Occipital lobe (tissue), 2 donors: ENCODE results near the gene PEPD. TPM values are rescaled to one million over a fixed set of nuclear protein-coding genes. Genes with fewer than 3 reads are reported as not detected.

Source experiments
- DNase-seq: peaks from one replicate; lab custom pipeline; 2025; lab: John Stamatoyannopoulos, UW
- total RNA-seq: library from RNA; depleted of rRNA; stranded (reverse); fragments of >200 nt; gene quantifications from one replicate; pipeline ENCODE4 v1.2.3, GENCODE V29; 2014

PEPD gene
- total RNA-seq, 1 donor from 2014 or later, result 21.5 TPM

GRCh38 chr19:33386361-33386858 lies 135.2 kb downstream of the PEPD start:
- no peak for DNase-seq

- DNase-seq, result peak; percentile 41
Observed at GRCh38 chr19:33385956-33386355, 135.6 kb downstream of the PEPD start.

- no peak for DNase-seq
Observed at GRCh38 chr19:33384983-33385382, 136.6 kb downstream of the PEPD start.

DNA sequence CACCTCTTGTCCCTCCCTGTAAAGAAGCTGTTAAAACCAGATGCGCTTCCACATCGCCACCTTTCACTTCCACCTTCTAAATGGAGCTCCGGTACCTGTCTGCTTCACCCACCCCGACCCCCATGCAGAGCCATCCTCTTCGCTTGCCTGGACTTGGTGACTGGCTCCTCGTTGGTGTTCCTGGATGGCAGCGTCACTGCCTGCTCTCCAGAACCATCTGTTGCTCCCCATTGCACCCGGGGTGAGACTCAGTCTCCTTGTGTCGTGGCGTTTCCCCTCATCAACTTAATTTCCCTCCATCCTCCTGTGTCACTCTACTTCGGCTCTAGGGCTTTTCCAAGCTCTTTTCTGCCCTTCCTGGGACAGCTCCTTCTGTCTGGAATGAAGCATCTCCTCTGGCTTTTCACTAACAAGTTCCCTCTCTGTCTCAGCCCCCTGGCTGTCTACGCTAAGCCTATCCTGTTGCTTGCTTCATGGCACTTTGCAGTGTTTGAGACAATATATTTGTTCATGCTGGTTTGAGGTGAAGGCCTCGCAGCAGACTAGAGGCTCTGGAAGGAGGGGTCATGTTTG lies 137.8 kb downstream of the PEPD start:
- DNase-seq, result no peak

DNA sequence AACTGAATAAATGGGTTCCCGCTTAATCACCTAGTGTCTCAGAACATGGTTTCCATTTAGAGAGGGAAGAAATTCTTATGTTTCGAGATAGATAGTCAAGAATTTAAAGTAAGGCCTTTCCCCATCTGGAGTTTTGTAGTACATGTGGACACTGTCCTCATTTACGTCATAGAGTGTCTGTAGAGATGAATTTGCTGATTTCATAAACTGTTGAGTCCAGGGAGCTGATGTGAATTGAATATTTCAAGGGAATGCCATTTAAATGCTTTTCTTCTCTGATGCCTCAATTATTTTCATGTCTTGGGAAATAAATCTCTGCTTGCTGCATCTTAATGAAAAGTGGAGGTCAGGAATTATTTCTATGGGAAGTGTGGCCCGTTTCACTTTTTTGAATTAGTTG lies 138.6 kb downstream of the PEPD start:
- no peak for DNase-seq

DNA sequence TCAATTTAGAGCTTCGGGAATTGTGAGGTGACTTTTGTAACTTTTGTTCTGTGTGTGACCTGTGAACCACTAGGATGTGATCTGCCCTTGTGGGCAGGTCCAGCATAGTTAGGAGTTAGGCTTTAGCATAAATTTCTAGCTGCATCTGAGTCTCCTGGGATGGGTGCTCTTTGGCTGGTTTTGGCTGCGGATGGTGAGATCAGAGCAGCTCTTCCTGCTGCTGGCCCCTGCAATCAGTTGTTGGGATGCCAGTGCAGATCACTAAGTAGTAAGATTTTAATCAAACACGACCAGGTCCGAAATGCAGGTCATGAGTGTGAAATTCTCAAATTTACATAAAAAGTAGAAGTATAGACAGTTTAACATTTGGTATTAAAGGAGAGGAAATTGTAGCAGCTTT lies 139.6 kb downstream of the PEPD start:
- DNase-seq, result no peak

- no peak for DNase-seq
Observed at GRCh38 chr19:33381101-33381500, 140.5 kb downstream of the PEPD start.

DNA sequence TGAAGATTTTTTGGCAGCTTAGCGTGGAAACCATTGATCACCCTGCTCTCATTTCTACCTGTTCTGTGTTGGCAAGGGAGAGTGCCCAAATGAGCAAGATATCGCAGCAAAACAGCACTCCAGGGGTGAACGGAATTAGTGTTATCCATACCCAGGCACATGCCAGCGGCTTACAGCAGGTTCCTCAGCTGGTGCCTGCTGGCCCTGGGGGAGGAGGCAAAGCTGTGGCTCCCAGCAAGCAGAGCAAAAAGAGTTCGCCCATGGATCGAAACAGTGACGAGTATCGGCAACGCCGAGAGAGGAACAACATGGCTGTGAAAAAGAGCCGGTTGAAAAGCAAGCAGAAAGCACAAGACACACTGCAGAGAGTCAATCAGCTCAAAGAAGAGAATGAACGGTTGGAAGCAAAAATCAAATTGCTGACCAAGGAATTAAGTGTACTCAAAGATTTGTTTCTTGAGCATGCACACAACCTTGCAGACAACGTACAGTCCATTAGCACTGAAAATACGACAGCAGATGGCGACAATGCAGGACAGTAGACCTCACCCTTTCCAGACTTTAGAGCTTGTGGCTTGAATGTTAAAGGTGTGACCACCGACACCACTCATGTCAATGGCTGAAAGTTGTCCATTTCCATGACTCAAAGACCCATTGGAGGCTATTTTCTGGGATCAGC lies 142.3 kb downstream of the PEPD start:
- no peak for DNase-seq

- no peak for DNase-seq
Observed at GRCh38 chr19:33377586-33378475, 143.8 kb downstream of the PEPD start.

DNA sequence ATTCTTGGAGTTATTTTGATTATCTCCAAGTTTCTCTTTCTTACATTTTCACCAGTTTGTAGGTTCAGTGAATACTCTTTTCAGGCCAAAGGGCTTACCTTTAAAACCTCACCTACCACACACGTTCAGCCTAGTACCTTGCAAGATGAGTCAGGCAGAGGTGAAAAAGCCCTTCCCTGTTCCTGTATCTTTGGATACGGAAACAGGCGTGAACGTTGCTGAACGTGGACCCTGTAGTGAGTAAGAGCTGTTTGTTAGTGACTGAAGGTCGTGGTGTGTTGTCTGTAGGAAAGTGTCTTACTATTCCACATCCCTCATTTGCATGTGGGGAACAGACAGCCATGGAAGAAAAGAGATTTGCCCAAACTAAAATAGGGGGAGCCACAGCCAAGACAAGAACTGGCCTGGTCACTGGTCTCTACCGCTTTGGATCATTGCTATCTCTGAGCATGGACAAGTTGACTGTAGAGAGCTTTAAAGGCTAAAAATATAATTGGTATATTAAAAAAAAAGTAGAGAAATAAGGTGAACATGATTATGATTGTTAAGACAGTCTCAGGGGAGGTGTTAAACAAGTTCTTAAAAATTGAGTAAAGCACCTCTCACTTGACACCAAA lies 144.5 kb downstream of the PEPD start:
- no peak for DNase-seq

DNA sequence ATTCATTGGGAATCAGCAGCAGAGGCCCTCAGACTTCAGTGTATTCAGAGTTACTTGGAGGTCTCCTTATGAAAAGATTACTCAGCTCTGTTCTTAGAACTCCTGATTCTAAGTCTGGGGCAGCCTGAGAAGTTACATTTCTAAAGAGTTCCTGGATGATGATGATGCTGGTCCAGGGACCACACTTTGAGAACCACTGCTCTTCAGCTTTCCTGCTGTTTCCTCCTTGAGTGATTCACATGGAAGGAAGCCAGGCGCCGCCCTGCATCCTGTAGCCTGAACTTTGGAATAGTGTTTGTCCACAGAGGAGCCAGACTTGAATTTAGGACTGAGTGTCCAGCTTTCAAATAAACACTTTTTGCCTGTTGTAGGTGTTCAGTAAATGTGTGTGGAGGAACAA lies 145.2 kb downstream of the PEPD start:
- DNase-seq, result no peak

GRCh38 chr19:33375837-33376159 lies 145.8 kb downstream of the PEPD start:
- DNase-seq, result no peak

GRCh38 chr19:33375156-33375836 lies 146.3 kb downstream of the PEPD start:
- no peak for DNase-seq

DNA sequence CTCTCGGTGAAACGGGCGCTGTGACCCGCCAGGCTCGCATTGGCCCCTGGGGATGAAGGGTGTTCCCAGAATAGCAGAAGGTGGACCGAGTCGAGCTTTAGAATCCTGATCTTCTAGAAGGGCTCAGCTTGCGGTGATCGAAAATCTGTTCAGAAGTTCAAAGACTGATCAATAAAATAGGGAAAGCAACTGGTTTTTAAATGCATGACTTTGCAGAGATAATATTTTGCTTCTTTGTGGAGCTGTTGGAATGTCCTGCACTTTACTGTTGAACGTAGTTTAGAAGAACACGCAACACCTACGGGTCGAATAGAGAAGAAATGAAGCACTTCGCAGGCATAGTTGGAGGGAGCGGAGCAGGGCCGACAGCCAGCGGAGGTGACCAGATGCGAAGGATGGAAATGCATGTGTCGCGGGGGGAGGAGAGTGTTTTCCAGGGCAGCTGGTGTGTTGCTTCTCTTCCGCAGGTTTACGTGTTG lies 147.3 kb downstream of the PEPD start:
- peak; percentile 29 for DNase-seq

DNA sequence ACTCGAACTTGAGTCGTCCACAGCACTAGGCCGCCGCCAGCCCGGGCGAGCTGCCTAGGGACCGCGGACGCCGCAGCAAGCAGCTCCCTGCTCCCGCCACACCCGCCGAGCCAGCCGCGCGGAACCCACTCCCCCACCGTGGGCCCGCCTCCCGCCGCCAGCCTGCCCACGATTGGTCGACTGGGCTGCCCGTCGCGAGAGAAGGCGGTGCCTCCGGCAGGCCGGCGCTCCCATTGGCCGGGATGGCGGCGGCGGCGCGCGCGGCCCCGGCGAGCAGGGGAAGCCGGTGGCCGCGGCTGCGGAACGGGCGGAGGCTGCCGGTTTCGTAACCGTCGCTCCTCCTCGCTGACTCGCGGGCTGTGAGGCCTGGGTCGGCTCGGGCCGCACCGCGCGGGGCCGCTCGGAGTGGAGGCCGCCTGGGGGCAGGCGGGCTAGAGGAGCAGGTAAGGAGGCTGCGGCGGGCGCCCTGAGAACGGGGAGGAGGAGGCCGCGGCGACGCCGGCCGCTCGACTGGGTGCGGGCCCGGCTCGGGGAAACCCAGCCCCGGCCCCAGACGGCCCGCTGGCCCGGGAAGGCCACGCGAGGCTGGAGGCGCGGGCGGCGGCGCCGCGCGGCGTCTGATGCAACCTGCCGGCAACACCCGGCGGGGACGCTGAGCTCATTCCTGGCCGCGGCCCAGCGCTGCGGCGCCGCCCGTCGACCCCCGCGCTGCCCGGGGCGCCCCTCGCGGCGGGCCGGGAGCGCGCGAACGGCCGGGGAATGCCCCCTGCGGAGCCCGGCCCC lies 147.9 kb downstream of the PEPD start, which contains the start of gene CEBPG:
Gene CEBPG (plus strand): TSS at position 257 of the 783 bp plus-strand sequence. CDS start 5,531 bp downstream, outside the sequence.
- DNase-seq, result peak; percentile 96

GRCh38 chr19:33370783-33371182 lies 150.8 kb downstream of the PEPD start:
- DNase-seq, result no peak

DNA sequence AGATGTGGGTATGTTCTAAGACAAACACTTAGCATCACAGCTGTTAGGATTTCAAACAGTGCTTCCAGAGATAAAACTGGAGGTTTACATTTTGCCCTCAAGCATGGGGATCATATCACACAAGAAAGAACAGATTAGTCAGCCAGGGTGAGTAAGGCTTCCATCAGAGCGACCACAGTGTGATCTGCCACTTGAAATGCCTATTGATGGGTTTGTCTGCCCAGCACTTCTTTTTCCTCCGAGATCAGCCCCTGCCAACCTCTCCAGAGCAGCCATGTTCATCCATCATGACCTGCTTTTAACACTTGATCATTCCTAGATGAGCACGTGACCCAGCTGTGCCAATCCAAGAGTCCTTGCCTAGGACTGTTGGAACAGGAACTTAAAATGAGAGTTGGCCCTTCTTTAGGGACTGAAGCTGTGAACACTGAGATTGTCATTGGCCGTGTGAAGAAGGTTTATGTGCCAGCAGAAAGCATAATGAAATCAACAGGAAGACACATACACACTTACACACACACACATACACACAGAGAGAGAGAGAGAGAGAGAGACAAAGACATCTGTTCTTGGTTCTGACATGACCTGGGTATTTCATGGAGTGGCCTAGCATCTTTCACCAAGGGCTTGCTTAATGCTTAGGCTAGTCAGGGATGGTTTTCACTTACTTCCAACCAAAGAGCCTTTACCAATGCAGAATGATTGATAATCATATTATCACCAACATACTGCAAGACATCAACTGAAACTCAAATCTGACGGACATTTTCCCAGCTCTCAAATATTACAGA lies 153.3 kb downstream of the PEPD start:
- no peak for DNase-seq

- no peak for DNase-seq
Observed at GRCh38 chr19:33366897-33367296, 154.7 kb downstream of the PEPD start.

DNA sequence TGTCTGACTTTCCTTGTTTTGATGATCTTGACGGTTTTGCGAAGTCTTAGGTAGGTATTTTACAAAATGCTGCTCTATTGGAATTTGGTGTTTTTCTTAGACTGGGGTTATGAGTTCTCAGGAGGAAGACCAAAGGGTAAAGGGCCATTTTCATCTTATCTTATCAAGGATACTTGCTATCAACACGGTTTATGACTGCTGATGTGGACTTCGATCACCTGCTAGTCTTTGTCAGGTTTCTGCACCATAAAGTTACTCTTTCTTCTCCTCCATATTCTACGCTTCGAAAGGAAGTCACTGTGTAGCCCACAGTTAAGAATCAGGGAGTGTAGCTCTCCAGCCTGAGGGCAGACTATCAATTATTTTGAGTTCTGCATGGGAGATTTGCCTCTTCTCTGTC lies 155.5 kb downstream of the PEPD start:
- no peak for DNase-seq

GRCh38 chr19:33365691-33366090 lies 155.9 kb downstream of the PEPD start:
- DNase-seq, result no peak
